Caco-2 (cell line): Measurements from ENCODE around the gene ZCCHC3. TPM values are rescaled to one million over a fixed set of nuclear protein-coding genes. Genes with fewer than 3 reads are reported as not detected.

Source experiments
- Bru-seq: library from RNA; stranded (reverse); fragments of 400-500 nt; gene quantifications from one replicate; lab custom pipeline; 2021; lab: Mats Ljungman, UMichigan
- BruChase-seq, 2 experiments: library from RNA; stranded (reverse); fragments of 400-500 nt; gene quantifications; one replicate each; lab custom pipeline; 2021; lab: Mats Ljungman, UMichigan
- BruUV-seq: library from RNA; stranded (reverse); fragments of 400-500 nt; replicated peaks from 2 replicates; lab custom pipeline; 2021; lab: Mats Ljungman, UMichigan
- CTCF ChIA-PET: fragments of 300-600 bp; sonication (Branson Sonifier 250); formaldehyde crosslinking; loops from one replicate; lab custom pipeline; 2022; ENCODE audit warnings: antibody characterized with exemption; lab: Charles Lee
- POLR2A ChIA-PET: fragments of 300-600 bp; sonication (Branson Sonifier 250); formaldehyde crosslinking; loops from one replicate; lab custom pipeline; 2022; ENCODE audit warnings: antibody characterized with exemption; lab: Charles Lee
- DNase-seq, 2 experiments: peaks; one replicate each; pipeline versions ENCODE4 v3.0.0 to v3.0.0-alpha.2; 2020 to 2022
- H3K27me3 ChIP-seq: replicated peaks from 2 replicates; pipeline ENCODE4 v1.6.0; 2011; ENCODE audit warnings: low read length; ENCODE audit not compliant: control insufficient read depth, insufficient read depth
- H3K36me3 ChIP-seq: 2 replicates; pipeline ENCODE4 v1.5.1; 2011; ENCODE audit warnings: low read length; ENCODE audit not compliant: control insufficient read depth, insufficient read depth
- H3K4me1 ChIP-seq: fragments of 250-450 bp; sonication (Bioruptor Pico); 2 replicates; pipeline ENCODE4 v1.5.1; 2020; ENCODE audit warnings: mild to moderate bottlenecking
- H3K4me3 ChIP-seq: 2 replicates; pipeline ENCODE4 v1.5.1; 2011; ENCODE audit warnings: low read depth, mild to moderate bottlenecking, control low read depth, low read length
- H3K9me3 ChIP-seq: fragments of 250-450 bp; sonication (Bioruptor Pico); 2 replicates; pipeline ENCODE4 v1.5.1; 2020; ENCODE audit warnings: mild to moderate bottlenecking, moderate library complexity
- H3K27ac Mint-ChIP-seq: one replicate; pipeline ENCODE4 v1.8.0; 2022; ENCODE audit warnings: mixed read lengths; ENCODE audit not compliant: unreplicated experiment
- H3K27me3 Mint-ChIP-seq: one replicate; pipeline ENCODE4 v1.8.0; 2022; ENCODE audit warnings: mixed read lengths; ENCODE audit not compliant: insufficient read depth, unreplicated experiment
- H3K36me3 Mint-ChIP-seq: one replicate; pipeline ENCODE4 v1.8.0; 2022; ENCODE audit warnings: mild to moderate bottlenecking, mixed read lengths; ENCODE audit not compliant: insufficient read depth, unreplicated experiment
- H3K4me1 Mint-ChIP-seq: one replicate; pipeline ENCODE4 v1.8.0; 2022; ENCODE audit warnings: low read depth, mixed read lengths; ENCODE audit not compliant: unreplicated experiment
- H3K4me3 Mint-ChIP-seq: one replicate; pipeline ENCODE4 v1.8.0; 2022; ENCODE audit warnings: mild to moderate bottlenecking, moderate library complexity, mixed read lengths; ENCODE audit not compliant: unreplicated experiment
- H3K9me3 Mint-ChIP-seq: one replicate; pipeline ENCODE4 v1.8.0; 2022; ENCODE audit warnings: mixed read lengths; ENCODE audit not compliant: unreplicated experiment
- intact Hi-C: fragments of 100-400 bp; cut with micrococcal nuclease; formaldehyde crosslinking; loops from one replicate; pipeline ENCODE4 v1.10.0; 2022; ENCODE audit not compliant: unreplicated experiment
- long read RNA-seq: library from polyadenylated mRNA; stranded (forward); transcript quantifications from one replicate; pipeline ENCODE4 v2.0.0, GENCODE V29; 2022
- total RNA-seq: library from RNA; stranded (reverse); gene quantifications from 2 replicates; pipeline ENCODE4 v1.2.3, GENCODE V29; 2022
- TF ChIP-seq, protein P1 (sequence below), 2 experiments: fragments of 200-600 bp in 1 of 2; IDR thresholded peaks; 1 replicate in 1 of 2; 2 replicates in 1 of 2; pipeline versions ENCODE4 v1.5.1 to v1.8.0; 2011 to 2022; ENCODE audit warnings: antibody characterized with exemption in 1 of 2, control low read depth in 1 of 2, inconsistent platforms in 1 of 2, low read depth in 1 of 2, low read length in 1 of 2, mild to moderate bottlenecking in 1 of 2, moderate library complexity in 1 of 2; ENCODE audit not compliant: insufficient read depth in 1 of 2, severe bottlenecking in 1 of 2, unreplicated experiment in 1 of 2

ZCCHC3 gene, protein sequence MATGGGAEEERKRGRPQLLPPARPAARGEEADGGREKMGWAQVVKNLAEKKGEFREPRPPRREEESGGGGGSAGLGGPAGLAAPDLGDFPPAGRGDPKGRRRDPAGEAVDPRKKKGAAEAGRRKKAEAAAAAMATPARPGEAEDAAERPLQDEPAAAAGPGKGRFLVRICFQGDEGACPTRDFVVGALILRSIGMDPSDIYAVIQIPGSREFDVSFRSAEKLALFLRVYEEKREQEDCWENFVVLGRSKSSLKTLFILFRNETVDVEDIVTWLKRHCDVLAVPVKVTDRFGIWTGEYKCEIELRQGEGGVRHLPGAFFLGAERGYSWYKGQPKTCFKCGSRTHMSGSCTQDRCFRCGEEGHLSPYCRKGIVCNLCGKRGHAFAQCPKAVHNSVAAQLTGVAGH
- total RNA-seq (34.4 and 37.2 TPM in 2 replicates), Bru-seq, nascent RNA (percentile 96 among the genes with signal in this experiment), BruChase-seq, experiment 1, labeled RNA remaining after a 2-hour chase (percentile 99 among the genes with signal in this experiment), BruChase-seq, experiment 2, labeled RNA remaining after a 6-hour chase (percentile 90 among the genes with signal in this experiment)
- long read RNA-seq, transcript ZCCHC3-201 (1 exons, 3,354 nt) = major isoform, 180 of 181 reads
- long read RNA-seq, partial matches to known transcripts = 0 of 181 reads
- long read RNA-seq, other reads (novel, unspliced or antisense) = 1 of 181 reads

DNA sequence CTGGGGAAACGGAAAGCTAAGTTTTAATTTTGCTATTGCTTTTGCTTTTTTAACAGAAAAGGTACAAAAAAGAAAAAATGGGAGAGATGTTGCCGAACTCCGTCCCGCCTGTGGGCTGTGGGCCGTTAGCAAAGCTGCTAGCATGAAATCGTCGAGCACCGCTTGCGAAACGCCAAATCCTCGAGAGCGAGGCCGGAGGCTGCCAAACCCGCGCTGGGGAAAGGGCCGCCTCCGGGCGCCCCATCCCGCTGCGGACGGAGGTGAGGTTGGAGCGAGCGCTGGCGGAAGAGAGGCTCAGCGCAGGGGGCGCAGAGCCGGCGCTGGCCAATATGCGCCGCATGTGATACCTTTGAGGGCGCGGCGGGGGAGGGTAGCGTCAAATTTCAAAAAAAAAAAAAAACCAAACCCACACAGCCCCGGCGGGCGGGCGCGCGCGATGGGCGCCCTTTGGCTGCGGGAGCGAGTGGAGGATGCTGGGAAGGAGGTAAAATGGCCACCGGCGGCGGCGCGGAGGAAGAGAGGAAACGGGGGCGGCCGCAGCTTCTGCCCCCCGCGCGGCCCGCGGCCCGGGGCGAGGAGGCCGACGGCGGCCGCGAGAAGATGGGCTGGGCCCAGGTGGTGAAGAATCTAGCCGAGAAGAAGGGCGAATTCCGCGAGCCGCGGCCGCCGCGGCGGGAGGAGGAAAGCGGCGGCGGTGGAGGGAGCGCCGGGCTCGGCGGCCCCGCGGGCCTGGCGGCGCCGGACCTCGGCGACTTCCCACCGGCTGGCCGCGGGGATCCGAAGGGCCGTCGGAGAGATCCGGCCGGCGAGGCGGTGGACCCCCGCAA lies at the start of gene ZCCHC3:
ZCCHC3 (plus strand) TSS at position 473 of the 827 bp plus-strand sequence; CDS start at position 490, 17 bp downstream.
- Mint-ChIP-seq H3K27ac (peak within 1 kb of the TSS; percentile 99), H3K4me3 (peak within 1 kb of the TSS; percentile 95), H3K36me3 (peaks cover 32% of the 10 kb centered on the region), H3K27me3 (no peaks in the 10 kb centered on the region), H3K9me3 (no peaks in the 10 kb centered on the region), H3K4me1 (peaks cover 13% of the 10 kb centered on the region)
- no peaks in the 10 kb centered on the region for H3K9me3 ChIP-seq
- H3K27me3 ChIP-seq = no peaks in the 10 kb centered on the region
- ChIA-PET CTCF (interaction anchor here (0.7 to 0.9 kb wide), 2 partner anchors 12 to 31 kb away, joined by 6 read pairs; no protein-coding TSS in a partner anchor), POLR2A (interaction anchor here (0.7 to 2.9 kb wide), 2 partner anchors 27 to 734 kb away, joined by 3 to 12 read pairs; partner anchors contain the start of gene SOX12)
- peak; percentile 93 to 96 for DNase-seq
- H3K4me1 ChIP-seq = peaks cover 19% of the 10 kb centered on the region; the same call in 1 of the 2 replicates
- BruUV-seq = TSS peak; percentile 80
- peak within 1 kb of the TSS; percentile 64 for H3K4me3 ChIP-seq
- intact Hi-C loops = loop anchor here (1.0 kb wide), 1 partner anchor 28 kb away; the partner anchor contains the start of gene SOX12
- peaks cover 4% of the 10 kb centered on the region for H3K36me3 ChIP-seq
- TF ChIP-seq, protein P1, sequence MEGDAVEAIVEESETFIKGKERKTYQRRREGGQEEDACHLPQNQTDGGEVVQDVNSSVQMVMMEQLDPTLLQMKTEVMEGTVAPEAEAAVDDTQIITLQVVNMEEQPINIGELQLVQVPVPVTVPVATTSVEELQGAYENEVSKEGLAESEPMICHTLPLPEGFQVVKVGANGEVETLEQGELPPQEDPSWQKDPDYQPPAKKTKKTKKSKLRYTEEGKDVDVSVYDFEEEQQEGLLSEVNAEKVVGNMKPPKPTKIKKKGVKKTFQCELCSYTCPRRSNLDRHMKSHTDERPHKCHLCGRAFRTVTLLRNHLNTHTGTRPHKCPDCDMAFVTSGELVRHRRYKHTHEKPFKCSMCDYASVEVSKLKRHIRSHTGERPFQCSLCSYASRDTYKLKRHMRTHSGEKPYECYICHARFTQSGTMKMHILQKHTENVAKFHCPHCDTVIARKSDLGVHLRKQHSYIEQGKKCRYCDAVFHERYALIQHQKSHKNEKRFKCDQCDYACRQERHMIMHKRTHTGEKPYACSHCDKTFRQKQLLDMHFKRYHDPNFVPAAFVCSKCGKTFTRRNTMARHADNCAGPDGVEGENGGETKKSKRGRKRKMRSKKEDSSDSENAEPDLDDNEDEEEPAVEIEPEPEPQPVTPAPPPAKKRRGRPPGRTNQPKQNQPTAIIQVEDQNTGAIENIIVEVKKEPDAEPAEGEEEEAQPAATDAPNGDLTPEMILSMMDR (IDR thresholded peaks at IDR 0.05; ENCODE audit: insufficient read depth in 1 of 2, low read depth in 1 of 2, low read length in 1 of 2, severe bottlenecking in 1 of 2, unreplicated experiment in 1 of 2) = peak in 1 of 2 experiments; percentile 32

DNA sequence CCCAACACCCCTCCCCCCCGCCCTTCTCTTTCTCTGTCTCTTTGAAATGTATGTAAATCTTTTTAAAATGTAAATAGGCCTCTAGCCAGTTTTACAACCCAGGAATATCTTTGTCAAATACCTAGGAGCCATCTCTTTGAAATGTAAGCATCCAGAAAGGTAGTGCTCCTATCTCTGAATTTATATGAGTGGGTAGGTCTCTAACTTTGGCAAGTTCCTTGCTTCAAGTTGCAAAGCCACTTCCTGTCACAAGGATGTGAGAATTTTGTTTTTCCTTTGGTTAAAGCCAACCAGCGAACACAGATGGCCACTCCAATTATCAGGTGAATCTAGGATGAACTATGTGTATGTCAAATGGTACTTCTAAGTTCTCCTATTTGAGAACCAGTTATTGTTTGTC lies 46.0 kb upstream of the ZCCHC3 start:
- peaks cover 37% of the 10 kb centered on the region for H3K9me3 Mint-ChIP-seq
- no peaks in the 10 kb centered on the region for H3K27me3 ChIP-seq
- H3K4me3 Mint-ChIP-seq = no peak overlapping the region
- H3K36me3 Mint-ChIP-seq = peaks cover 5% of the 10 kb centered on the region
- H3K9me3 ChIP-seq = peaks cover 43% of the 10 kb centered on the region
- no peaks in the 10 kb centered on the region for H3K36me3 ChIP-seq
- intact Hi-C loops = no loop called here
- no TSS peak for BruUV-seq
- H3K4me3 ChIP-seq = no peak overlapping the region
- ChIA-PET CTCF (no interaction called here), POLR2A (no interaction called here)
- H3K27me3 Mint-ChIP-seq = no peaks in the 10 kb centered on the region
- TF ChIP-seq, protein P1 (IDR thresholded peaks at IDR 0.05; ENCODE audit: insufficient read depth in 1 of 2, low read depth in 1 of 2, low read length in 1 of 2, severe bottlenecking in 1 of 2, unreplicated experiment in 1 of 2) = no peak
- H3K4me1 ChIP-seq = peaks cover 16% of the 10 kb centered on the region
- no peaks in the 10 kb centered on the region for H3K4me1 Mint-ChIP-seq
- peak in 1 of 2 experiments; percentile 13 for DNase-seq
- no peak overlapping the region for H3K27ac Mint-ChIP-seq
